Stomach smooth muscle (tissue), 2 donors: ENCODE data around the gene GALNT9.

Experiments
- H3K27ac ChIP-seq: one replicate; pipeline ENCODE4 v1.7.0; 2013; ENCODE audit warnings: mild to moderate bottlenecking, low read length, inconsistent platforms
- H3K27me3 ChIP-seq, 2 donors: one replicate each; pipeline ENCODE4 v1.7.0; 2013; ENCODE audit warnings: low read length in 2 of 2; ENCODE audit not compliant: insufficient read depth in 2 of 2, control insufficient read depth in 1 of 2
- H3K36me3 ChIP-seq, 2 donors: one replicate each; pipeline ENCODE4 v1.7.0; 2013; ENCODE audit warnings: low read length in 2 of 2; ENCODE audit not compliant: control insufficient read depth in 2 of 2, insufficient read depth in 2 of 2
- H3K4me1 ChIP-seq: one replicate; pipeline ENCODE4 v1.7.0; 2013; ENCODE audit warnings: low read length; ENCODE audit not compliant: control insufficient read depth, insufficient read depth
- H3K4me3 ChIP-seq, 2 donors: one replicate each; pipeline ENCODE4 v1.7.0; 2013; ENCODE audit warnings: low read length in 2 of 2
- H3K9ac ChIP-seq, 2 donors: one replicate each; pipeline ENCODE4 v1.7.0; 2013; ENCODE audit warnings: low read length in 2 of 2, mild to moderate bottlenecking in 1 of 2
- H3K9me3 ChIP-seq, 2 donors: one replicate each; pipeline ENCODE4 v1.7.0; 2013; ENCODE audit warnings: low read length in 2 of 2; ENCODE audit not compliant: control insufficient read depth in 2 of 2
- donor health status: healthy.
- donor health status: Pancreatic carcinoma.

The GALNT9 gene

GRCh38 chr12:132147423-132148367 is 181.7 kb downstream of the GALNT9 start:
- Histone ChIP-seq H3K9ac (no peak overlapping the region), H3K9me3 (no peaks in the 10 kb centered on the region), H3K4me3 (no peak overlapping the region), H3K36me3 (peaks cover 0 to 2% of the 10 kb centered on the region in 2 donors), H3K4me1 (peaks cover 22% of the 10 kb centered on the region), H3K27me3 (no peaks in the 10 kb centered on the region), H3K27ac (no peak overlapping the region)

GRCh38 chr12:132146772-132147422 is 182.5 kb downstream of the GALNT9 start:
- H3K27me3 ChIP-seq = no peaks in the 10 kb centered on the region
- no peak overlapping the region for H3K4me3 ChIP-seq
- no peak overlapping the region for H3K9ac ChIP-seq
- peaks cover 28% of the 10 kb centered on the region for H3K4me1 ChIP-seq
- peaks cover 3 to 6% of the 10 kb centered on the region in 2 donors for H3K36me3 ChIP-seq
- no peaks in the 10 kb centered on the region for H3K9me3 ChIP-seq
- H3K27ac ChIP-seq = no peak overlapping the region
